Measurements from ENCODE around the gene ZNF579. TPM values are rescaled to one million over a fixed set of nuclear protein-coding genes. Genes with fewer than 3 reads are reported as not detected.
"Not testable (repeated sequence)": the region's sequence is repeated elsewhere in the genome, so short reads cannot be mapped to it uniquely, and the experiment has no call there.

ZNF579 gene
- total RNA-seq, 1 donor from 2014 or later: 4.2 TPM

DNA sequence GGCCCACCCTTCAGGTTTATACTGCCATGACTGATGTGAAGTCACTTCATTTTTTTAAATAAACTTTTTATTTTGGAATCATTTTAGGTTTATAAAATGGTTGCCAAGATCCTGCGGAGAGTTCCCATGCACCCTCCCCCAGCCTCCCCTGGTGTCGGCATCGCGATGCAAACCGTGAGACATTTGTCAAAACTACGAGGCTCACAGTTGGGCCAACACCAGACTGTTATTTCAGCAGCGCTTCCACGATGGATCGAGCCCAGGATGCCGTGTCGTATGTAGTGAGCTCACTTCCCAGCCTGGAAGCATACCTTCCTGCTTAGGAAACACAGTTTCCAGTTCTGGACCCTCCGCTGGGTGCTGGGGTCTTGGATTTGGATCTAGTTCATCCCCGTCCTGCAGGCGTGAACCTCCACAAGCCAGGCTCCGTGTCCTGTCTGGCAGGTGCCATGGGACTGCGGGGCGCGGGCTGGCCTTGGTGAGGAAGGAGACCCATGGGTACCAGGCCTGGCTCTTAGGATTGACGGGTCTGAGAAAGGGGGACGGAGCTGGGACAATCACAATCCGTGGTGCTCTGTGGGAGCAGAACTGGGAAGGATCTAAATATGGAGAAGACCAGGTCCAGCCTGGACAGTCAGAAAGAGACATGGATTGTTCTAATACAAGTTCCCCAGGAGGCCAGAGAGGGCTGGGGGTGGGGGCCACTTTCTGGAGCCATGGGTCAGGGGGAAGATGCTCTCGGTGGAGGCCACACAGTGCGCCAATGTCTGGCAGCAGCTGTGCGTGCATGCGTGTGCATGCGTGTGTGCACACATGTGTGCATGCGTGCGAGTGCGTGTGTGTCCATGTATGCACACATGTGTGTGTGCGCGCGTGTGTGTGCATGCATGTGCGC is 41.3 kb downstream of the ZNF579 start:
- no peak for DNase-seq

DNA sequence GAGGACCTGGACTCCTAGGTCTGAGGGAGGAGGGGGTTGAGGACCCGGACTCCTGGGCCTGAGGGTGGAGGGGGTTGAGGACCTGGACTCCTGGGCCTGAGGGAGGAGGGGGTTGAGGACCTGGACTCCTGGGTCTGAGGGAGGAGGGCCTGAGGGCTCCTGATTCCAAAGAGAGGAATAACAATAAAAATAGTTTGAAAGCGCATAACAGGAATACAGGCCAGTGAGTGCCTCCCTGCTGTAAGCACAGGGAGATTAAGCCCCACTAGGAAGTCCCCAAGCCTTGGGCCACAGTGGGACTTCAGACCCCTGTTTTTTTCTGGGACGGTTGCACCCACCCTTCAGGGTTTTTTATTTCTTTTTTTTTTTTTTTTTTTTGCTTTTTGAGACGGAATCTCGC is 42.5 kb downstream of the ZNF579 start:
- no peak for DNase-seq

DNA sequence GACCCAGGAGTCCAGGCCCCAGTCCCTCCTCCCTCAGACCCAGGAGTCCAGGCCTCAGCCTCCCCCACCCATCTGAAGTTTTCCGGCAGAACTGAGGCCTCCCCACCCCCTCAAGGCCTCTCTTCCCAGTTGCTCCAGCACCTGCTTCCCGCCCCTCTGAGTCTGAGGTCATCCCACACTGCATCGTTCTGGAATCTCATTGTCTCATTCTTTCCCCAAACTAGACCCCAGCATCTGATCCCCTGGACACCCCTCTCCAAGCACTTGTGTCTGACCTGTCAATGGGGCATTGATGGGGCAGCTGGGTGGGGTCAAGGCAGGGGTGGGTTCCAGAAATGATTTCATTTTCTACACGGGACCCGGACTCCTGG is 42.9 kb downstream of the ZNF579 start:
- no peak for DNase-seq

DNA sequence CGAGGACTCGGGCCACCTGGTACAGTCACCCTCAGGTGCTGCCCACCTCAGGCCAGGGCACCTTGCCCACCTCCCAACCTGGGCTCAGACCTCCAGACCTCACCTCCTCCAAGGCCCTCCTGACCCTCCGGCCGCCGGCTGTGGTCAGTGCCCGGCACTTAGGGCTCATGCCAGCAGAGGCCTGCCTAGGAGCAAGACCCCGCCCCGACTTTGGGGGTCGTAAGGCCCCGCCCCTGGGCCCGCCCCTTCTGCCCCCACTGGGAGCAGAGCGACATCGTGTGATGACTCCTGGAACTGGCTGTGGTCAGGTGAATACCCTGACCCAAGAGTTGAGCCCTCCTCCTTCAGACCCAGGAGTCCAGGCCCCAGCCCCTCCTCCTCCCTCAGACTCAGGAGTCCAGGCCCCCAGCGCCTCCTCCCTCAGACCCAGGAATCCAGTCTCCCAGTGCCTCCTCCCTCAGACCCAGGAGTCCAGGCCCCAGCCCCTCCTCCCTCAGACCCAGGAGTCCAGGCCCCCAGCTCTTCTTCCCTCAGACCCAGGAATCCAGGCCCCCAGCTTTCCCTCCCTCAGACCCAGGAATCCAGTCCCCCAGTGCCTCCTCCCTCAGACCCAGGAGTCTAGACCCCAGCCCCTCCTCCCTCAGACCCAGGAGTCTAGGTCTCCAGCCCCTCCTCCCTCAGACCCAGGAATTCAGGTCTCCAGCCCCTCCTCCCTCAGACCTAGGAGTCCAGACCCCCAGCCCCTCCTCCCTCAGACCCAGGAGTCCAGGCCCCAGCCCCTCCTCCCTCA is 43.5 kb downstream of the ZNF579 start, which contains the start of gene SBK2:
TSS of gene SBK2 (minus strand) at position 183 of the 790 bp plus-strand sequence. CDS start 839 bp downstream, outside the sequence.
- DNase-seq: no peak

DNA sequence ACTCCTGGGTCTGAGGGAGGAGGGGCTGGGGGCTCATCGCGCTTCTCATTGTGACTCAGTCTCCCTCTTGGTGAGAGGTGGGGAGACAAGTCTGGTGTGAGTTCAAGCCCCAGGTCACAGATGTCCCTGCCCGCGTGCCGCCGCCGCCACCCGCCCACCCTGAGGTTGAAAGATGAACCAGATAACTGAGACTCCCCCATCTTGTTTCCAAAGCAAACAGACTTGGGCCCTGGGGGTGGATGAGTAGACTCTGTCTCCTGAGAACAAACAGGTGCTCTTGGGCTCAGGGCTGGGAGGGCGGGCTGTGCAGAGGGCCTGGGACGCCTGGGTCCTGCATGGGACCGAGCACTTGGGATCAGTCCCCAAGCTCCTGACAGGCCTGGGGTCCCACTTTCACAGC is 44.3 kb downstream of the ZNF579 start:
- no peak for DNase-seq

DNA sequence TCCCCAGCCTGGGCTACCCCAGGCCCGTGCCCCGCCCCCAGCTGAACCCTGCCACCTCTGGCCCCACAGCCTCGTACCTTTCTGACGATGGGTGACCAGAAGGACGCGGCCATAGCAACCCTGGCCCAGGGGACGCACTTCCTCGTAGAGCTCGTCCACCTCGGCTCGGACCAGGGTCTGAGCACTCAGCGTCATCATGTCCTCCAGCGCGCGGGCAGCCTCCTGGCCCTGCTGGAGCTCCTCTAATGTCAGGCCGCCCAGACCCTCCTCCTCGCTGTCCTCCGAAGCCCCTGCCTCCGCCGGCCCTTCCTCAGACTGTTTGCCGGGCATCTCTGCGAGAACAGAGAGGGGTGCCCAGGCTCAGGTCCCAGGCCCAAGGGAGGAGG is 44.7 kb downstream of the ZNF579 start:
- DNase-seq: no peak

DNA sequence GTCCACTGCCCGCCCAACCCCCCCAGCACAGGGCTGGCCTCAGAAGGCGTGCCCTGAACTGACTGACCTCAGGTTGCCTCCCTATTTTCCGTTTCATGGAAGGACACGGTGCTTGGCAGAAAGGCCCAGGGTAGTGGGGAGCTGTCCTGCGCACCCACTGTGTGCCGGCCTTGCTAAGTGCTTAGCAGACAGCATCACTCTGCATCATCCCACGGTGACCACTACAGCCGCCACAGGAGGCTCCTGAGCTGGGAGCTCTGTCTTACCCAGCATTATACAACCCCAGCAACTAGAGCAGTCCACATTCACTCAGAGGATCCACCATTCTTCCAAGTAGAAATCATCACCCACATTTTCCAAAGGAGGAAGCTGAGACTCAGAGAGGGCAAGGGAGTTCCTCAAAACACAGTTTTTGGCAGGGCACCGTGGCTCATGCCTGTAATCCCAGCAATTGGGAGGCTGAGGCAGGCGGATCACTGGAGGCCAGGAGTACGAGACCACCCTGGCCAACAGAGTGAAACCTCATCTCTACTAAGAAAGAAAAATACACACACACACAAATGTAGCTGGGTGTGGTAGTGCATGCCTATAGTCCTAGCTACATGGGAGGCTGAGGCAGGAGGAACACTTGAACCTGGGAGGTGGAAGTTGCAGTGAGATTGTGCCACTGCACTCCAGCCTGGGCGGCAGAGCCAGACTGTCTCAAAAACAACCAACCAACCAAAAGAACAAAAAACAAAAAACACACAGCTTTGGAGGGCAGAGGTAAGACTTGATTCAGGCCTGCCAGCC is 45.3 kb downstream of the ZNF579 start:
- DNase-seq: no peak

DNA sequence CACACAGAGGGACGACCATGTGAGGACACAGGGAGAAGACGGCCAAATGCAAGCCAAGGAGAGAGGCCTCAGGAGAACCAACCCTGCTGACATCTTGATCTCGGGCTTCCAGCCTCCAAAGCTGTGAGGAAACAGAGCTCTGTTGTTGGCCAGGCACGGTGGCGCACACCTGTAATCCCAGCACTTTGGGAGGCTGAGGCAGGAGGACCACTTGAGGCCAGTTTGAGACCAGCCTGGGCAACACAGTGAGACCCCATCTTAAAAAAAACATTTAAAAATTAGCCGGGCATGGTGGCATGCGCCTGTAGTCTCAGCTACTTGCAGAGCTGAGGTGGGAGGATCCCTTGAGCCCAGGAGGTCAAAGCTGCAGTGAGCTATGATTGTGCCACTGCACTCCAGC is 46.4 kb downstream of the ZNF579 start:
- DNase-seq: not testable (repeated sequence)

DNA sequence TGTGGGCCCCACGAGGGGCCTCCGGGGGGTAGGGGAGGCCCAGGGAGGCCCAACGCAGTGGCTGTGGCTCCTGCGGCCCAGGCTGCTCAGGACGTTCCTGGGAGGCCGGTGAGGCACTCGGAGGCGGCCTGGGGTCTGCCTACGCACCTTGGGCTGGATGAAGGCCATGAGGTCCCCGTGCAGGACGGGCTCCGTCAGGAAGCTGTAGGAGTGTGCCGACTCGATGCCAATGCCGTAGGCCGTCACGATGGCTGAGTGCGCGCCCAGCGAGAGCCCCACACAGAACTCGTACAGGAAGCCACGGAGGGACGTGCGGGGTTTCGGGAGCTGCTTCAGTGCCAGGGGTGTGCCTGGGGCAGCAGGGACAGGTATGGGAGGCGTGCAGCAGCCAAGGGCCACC is 49.7 kb downstream of the ZNF579 start:
- no peak for DNase-seq

DNA sequence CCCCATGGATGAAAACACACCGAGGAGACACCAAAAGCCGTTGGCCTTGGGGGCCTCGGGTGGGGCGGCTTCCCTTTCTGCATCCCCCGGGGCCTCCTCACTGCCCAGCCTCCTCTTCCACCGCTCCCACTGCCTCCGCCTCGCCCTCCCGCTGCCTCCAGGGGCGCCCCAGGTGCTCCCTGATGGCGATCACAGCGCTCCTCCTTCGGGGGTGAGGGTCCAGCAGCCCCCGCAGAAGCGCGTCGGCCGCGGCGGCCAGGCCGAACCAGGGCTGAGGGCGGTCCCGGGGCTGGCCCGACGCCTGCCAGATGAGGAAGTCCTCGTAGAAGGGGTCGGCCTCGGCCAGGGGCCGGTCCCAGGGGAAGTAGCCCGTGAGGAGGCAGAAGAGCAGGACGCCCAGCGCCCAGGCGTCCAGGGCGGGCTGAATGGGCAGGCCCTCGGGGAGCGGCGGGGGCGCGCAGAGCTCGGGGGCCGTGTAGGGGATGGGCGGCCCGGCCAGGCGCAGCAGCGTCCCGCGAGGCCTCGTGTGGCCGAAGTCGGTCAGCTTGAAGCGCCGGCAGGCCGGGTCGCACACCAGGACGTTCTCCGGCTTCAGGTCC is 50.9 kb downstream of the ZNF579 start:
- DNase-seq: no peak

DNA sequence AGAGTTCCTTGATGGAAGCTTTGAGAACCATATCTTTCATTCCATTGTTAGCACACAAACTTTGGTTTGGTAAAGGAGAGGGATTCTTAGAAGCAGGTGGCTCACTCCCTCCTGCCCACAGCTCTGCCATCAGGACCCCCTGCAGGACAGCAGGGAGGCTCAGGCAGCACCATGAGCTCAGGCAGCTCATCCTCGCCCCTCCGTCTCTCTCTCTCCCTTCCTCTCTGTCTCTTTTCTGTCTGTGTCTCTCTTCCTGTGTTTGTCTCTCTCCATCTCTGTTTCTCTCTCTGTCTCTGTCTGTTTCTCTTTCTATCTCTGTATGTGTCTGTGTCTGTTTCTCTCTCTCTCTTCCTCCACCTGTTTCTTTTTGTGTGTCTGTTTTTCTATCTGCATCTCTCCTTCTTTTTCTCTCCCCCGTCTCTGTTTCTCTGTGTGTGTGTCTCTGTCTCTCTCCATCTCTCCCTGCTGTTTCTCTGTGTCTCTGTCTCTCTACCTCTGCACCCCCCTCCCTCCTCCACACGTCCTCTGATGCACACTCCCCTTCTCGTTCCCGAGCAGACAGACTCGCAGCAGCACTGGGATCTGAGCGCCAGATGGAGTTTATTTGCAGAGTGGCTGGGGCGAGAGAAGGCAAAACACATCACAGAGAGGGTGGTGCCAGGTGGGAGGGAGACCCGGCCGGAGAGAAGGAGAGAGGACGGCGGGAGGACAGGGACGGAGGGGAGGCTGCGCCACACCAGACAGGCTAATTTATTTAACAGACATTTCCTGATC is 52.4 kb downstream of the ZNF579 start:
- DNase-seq: no peak

DNA sequence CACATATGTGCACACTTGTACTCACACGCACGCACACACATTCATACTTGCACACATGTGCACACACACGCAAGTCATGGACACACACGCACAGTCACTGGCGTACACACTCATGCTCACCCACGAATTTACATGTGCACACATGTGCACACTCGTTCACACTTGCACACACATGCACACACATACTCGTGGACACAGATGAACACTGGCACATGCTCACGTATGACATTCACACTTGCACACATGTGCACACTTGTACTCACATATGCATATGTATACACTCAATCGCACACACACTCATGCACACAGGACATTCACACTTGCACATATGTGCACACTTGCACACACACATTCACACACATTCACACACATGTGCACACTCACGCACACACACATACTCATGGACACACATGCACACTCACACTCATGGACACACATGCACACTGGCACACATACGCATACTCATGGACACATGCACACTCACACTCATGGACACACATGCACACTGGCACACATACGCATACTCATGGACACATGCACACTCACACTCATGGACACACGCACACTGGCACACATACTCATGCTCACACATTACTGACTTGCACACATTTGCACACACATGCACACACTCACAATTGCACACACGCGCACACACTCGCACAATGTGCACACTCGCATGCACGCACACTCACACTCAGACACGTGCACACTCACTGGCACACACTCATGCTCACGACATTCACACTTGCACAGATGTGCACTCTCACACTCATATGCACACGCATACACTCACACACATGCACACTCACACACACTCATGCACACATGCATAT is 53.2 kb downstream of the ZNF579 start:
- no peak for DNase-seq

Other genes with a start within 250 kb of the ZNF579 start
- gene KMT5C, start 241.0 kb downstream of the ZNF579 start, total RNA-seq: 6.9 TPM
- gene COX6B2, start 226.1 kb downstream of the ZNF579 start, total RNA-seq: not detected
- not detected for gene GARIN5B, start 217.6 kb downstream of the ZNF579 start, total RNA-seq
- 0.16 TPM for gene IL11, start 210.4 kb downstream of the ZNF579 start, total RNA-seq
- not detected for gene TMEM190, start 204.0 kb downstream of the ZNF579 start, total RNA-seq
- gene TMEM238, start 196.6 kb downstream of the ZNF579 start, total RNA-seq: not detected
- gene RPL28, start 194.9 kb downstream of the ZNF579 start, total RNA-seq: 112 TPM
- 35.9 TPM for gene UBE2S, start 173.1 kb downstream of the ZNF579 start, total RNA-seq
- gene SHISA7, start 137.5 kb downstream of the ZNF579 start, total RNA-seq: 4.2 TPM
- 13.7 TPM for gene ISOC2, start 119.2 kb downstream of the ZNF579 start, total RNA-seq
- not detected for gene C19orf85, start 116.1 kb downstream of the ZNF579 start, total RNA-seq
- gene ZNF628, start 104.2 kb downstream of the ZNF579 start, total RNA-seq: 0.78 TPM
- gene NAT14, start 95.7 kb downstream of the ZNF579 start, total RNA-seq: 15.0 TPM
- 0.31 TPM for gene SSC5D, start 92.4 kb downstream of the ZNF579 start, total RNA-seq
- gene SBK2, start 43.7 kb downstream of the ZNF579 start, total RNA-seq: not detected
- gene SBK3, start 35.3 kb downstream of the ZNF579 start, total RNA-seq: 0.31 TPM
- gene FIZ1, start 18.7 kb upstream of the ZNF579 start, total RNA-seq: 4.1 TPM
- 2.8 TPM for gene ZNF524, start 19.4 kb upstream of the ZNF579 start, total RNA-seq
- gene ZNF865, start 24.8 kb upstream of the ZNF579 start, total RNA-seq: 1.2 TPM
- 5.1 TPM for gene ZNF784, start 43.7 kb upstream of the ZNF579 start, total RNA-seq
- 4.8 TPM for gene ZNF580, start 60.2 kb upstream of the ZNF579 start, total RNA-seq
- 5.6 TPM for gene ZNF581, start 62.8 kb upstream of the ZNF579 start, total RNA-seq
- gene CCDC106, start 67.4 kb upstream of the ZNF579 start, total RNA-seq: 7.8 TPM
- 65.8 TPM for gene U2AF2, start 74.2 kb upstream of the ZNF579 start, total RNA-seq
- 20.7 TPM for gene EPN1, start 94.4 kb upstream of the ZNF579 start, total RNA-seq
- gene NLRP9, start 157.6 kb upstream of the ZNF579 start, total RNA-seq: not detected
- gene RFPL4A, start 178.2 kb upstream of the ZNF579 start, total RNA-seq: not detected
- gene RFPL4AL1, start 188.3 kb upstream of the ZNF579 start, total RNA-seq: not detected